ENCODE results near the gene PNPLA8.
A peak's percentile ranks its signal among the peaks of the same experiment; 100 is the strongest.
"Not testable (repeated sequence)": the region's sequence is repeated elsewhere in the genome, so short reads cannot be mapped to it uniquely, and the experiment has no call there.

PNPLA8 gene, protein sequence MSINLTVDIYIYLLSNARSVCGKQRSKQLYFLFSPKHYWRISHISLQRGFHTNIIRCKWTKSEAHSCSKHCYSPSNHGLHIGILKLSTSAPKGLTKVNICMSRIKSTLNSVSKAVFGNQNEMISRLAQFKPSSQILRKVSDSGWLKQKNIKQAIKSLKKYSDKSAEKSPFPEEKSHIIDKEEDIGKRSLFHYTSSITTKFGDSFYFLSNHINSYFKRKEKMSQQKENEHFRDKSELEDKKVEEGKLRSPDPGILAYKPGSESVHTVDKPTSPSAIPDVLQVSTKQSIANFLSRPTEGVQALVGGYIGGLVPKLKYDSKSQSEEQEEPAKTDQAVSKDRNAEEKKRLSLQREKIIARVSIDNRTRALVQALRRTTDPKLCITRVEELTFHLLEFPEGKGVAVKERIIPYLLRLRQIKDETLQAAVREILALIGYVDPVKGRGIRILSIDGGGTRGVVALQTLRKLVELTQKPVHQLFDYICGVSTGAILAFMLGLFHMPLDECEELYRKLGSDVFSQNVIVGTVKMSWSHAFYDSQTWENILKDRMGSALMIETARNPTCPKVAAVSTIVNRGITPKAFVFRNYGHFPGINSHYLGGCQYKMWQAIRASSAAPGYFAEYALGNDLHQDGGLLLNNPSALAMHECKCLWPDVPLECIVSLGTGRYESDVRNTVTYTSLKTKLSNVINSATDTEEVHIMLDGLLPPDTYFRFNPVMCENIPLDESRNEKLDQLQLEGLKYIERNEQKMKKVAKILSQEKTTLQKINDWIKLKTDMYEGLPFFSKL

DNA sequence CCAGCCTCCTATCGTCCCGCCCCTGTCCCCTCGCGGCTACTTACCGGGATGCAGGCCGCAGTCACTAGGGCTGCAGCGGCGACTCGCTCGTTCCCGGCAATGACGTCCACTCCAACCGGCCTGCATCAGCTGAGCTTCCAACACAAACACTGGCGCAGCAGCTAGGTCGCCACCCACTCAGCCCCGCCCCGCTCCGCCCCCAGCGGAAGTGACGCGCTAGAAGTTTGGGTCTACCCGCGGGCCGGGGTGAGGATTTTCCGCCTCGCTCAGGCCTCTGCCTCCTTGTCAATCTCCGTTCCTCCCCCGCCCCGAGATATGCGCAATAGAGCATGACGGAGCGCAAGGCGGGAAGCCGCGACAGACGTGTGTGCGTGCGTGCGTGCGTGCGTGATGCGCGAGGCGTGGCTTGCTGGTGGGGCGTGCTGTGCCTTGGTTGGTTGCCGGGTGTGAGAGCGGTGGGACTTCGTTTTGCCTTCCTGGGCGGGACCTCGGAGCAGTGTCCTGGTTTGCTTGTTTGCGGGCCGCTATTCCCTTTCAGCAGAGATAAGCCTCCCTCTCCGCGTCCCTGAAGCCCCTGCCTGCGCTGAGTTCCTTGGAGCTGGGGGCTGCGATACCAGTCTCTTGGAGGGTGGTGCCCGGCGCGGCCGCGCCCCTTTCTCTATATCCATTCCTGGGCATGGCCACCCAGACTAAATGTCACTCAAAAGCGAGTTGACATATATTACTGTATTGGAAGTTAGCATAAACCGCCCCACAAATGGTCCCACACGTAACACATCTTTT lies at the start of gene PNPLA8:
Gene PNPLA8, minus strand, starts transcription at position 151 of the 783 bp plus-strand sequence. CDS start 10,644 bp downstream, outside the sequence.
- DNase-seq = peak; percentile 100

- DNase-seq = no peak
Measured at GRCh38 chr7:108575156-108575555, 49.2 kb upstream of the PNPLA8 start.

- no peak for DNase-seq
Measured at GRCh38 chr7:108572480-108572879, 46.5 kb upstream of the PNPLA8 start.

- peak; percentile 54 for DNase-seq
Measured at GRCh38 chr7:108570146-108570755, 44.3 kb upstream of the PNPLA8 start.

- peak; percentile 99 for DNase-seq
Measured at GRCh38 chr7:108569381-108570145, 43.6 kb upstream of the PNPLA8 start, which contains the start of the genes DNAJB9 and THAP5. DNAJB9 (plus strand) TSS chr7:108569874; CDS start chr7:108571727, 1,853 bp downstream. THAP5 (minus strand) TSS chr7:108569706; CDS start chr7:108569569, 137 bp downstream.

- DNase-seq = no peak
Measured at GRCh38 chr7:108568801-108569380, 43.0 kb upstream of the PNPLA8 start.

GRCh38 chr7:108565987-108566386 lies 40.1 kb upstream of the PNPLA8 start:
- no peak for DNase-seq

GRCh38 chr7:108561047-108561619 lies 35.2 kb upstream of the PNPLA8 start:
- no peak for DNase-seq

DNA sequence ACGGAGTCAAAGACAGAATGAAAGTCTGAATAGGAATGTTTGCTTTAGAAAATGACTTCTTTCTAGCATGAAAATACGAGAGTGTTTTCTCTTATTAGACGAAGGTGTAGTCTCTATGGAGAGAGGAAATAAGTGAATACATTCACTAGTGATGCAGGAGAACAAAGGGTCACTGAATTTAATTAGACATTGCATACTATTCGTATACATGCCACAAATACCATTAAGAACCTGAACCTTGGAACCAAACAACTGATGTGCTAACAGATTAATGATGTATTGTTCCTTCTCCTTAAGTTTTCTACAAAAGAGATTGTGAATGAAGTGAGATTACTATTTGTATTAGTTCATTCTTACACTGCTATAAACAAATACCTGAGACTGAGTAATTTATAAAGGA lies 33.3 kb upstream of the PNPLA8 start:
- DNase-seq = no peak

DNA sequence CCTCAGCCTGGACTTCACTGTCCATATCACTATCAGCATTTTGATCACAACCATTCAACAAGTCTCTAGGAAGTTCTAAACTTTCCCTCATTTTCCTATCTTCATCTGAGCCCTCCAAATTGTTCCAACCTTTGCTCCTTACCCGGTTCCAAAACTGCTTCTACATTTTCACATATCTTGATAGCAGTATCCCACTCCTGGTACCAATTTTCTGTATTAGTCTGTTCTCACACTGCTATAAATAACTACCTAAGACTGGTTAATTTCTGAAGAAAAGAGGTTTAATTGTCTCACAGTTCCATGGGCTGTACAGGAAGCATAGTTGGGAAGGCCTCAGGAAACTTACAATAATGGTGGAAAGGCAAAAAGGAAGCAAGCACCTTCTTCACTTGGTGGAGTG lies 31.7 kb upstream of the PNPLA8 start:
- DNase-seq = no peak

- DNase-seq = no peak
Measured at GRCh38 chr7:108557191-108557590, 31.3 kb upstream of the PNPLA8 start.

GRCh38 chr7:108556665-108557064 lies 30.7 kb upstream of the PNPLA8 start:
- not testable (repeated sequence) for DNase-seq

DNA sequence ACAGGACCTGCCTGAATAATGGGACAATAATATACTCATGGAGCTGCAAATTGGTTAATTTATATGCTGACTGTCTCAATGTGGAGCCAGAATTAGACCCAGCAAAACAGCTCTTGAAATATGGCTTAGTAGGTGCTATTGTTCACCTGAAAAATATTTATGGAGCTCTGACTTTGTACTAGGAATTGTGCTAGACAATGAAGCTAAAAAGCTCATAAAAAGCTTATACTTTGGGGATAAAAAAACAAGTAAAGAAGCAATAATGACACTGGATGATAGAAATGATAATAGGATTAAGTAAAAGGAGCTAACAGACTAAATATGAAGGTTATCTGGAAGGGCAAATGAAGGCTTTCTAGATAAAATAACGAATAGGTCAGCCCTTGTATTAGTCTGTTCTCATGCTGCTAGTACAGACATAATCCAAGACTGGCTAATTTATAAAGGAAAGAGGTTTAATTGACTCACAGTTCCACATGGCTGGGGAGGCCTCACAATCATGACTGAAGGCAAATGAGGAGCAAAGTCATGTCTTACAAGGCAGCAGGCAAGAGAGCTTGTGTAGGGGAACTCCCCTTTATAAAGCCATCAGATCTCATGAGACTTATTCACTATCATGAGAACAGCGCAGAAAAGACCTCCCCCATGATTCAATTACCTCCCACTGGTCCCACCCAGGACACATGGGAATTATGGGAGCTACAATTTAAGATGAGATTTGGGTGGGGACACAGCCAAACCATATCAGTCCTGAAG lies 22.4 kb upstream of the PNPLA8 start:
- DNase-seq = not testable (repeated sequence)

DNA sequence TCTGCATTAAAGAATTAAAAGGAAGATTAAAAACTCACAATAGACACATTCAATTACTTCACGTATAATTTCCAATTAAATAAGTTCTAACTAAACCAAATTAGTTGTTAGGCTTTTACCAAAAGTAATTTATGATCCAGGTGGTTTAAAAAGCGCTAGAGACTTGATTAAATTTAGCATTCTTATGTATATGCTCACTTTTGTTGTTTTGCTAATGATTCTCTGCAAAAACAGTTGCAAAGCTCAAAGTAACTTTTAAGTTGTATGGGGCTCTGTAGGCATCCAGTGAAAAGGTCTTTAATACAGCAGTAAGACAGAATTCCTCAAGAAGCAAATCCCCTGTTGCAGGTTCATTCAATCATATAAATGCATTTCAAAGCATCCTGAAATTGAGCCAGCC lies 15.5 kb upstream of the PNPLA8 start:
- DNase-seq = no peak

GRCh38 chr7:108538685-108539084 lies 12.8 kb upstream of the PNPLA8 start:
- DNase-seq = not testable (repeated sequence)

DNA sequence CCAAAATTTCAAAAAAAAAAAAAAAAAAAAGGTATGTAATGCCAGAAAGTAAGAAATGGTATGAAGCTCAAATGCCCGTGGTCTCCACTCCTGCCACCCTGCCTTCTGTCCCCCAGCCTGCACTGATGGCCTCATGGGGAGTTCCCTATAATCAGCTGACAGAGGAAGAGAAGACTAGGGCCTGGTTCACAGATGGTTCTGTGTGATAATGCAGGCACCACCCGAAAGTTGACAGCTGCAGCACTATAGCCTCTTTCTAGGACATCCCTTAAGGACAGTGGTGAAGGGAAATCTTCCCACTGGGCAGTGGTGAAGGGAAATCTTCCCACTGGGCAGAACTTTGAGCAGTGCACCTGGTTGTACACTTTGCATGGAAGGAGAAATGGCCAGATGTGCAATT lies 12.3 kb upstream of the PNPLA8 start:
- not testable (repeated sequence) for DNase-seq

GRCh38 chr7:108537229-108537628 lies 11.3 kb upstream of the PNPLA8 start:
- DNase-seq = no peak

GRCh38 chr7:108535744-108536143 lies 9.8 kb upstream of the PNPLA8 start:
- no peak for DNase-seq

- no peak for DNase-seq
Measured at GRCh38 chr7:108535257-108535656, 9.3 kb upstream of the PNPLA8 start.

- no peak for DNase-seq
Measured at GRCh38 chr7:108533712-108534111, 7.8 kb upstream of the PNPLA8 start.
